A549 (cell line): ENCODE results near the gene SPPL2A. TPM values are rescaled to one million over a fixed set of nuclear protein-coding genes. Genes with fewer than 3 reads are reported as not detected.

Source experiments
- ATAC-seq, 2 experiments: fragments of 200-7000 bp in 1 of 2; fragments of >200 bp in 1 of 2; cut with Nextera tagmentation in 1 of 2; cut with Tn5 transposase in 1 of 2; 3 replicates each; pipeline versions ENCODE4 v1.8.0 to v1.9.1; 2018 to 2020; ENCODE audit warnings: mild to moderate bottlenecking in 1 of 2, moderate library complexity in 1 of 2
- CTCF ChIA-PET: fragments of 300-600 bp; sonication (Branson Sonifier 250); formaldehyde crosslinking; extraction: SDS; loops from one replicate; lab custom pipeline; 2021; ENCODE audit warnings: antibody characterized with exemption, inconsistent platforms; lab: Yijun Ruan, JAX
- POLR2A ChIA-PET: fragments of 350-600 bp; formaldehyde crosslinking; extraction: SDS; loops from one replicate; lab custom pipeline; 2021; ENCODE audit warnings: antibody characterized with exemption, inconsistent platforms; lab: Yijun Ruan, JAX
- DNase-seq, 2 experiments: peaks; one replicate each; pipeline versions ENCODE4 v3.0.0 to v3.0.0-alpha.2; 2011 to 2016; ENCODE audit warnings: low read depth in 1 of 2, low spot score in 1 of 2
- FAIRE-seq: peaks from 2 replicates; lab custom pipeline; 2011; peaks lifted over from hg19 to GRCh38; lab: Jason Lieb, UNC
- H3K27ac ChIP-seq, 2 experiments: fragments of >200 bp; sonication (Bioruptor Twin); formaldehyde crosslinking; 3 replicates each; pipeline ENCODE4 v1.5.1; 2016 to 2017
- H3K4me1 ChIP-seq: fragments of >200 bp; sonication (Bioruptor Twin); formaldehyde crosslinking; 3 replicates; pipeline ENCODE4 v1.6.1; 2016
- H3K4me2 ChIP-seq: fragments of >200 bp; sonication (Bioruptor Twin); formaldehyde crosslinking; 3 replicates; pipeline ENCODE4 v1.6.1; 2016
- H3K4me3 ChIP-seq: fragments of >200 bp; sonication (Bioruptor Twin); formaldehyde crosslinking; 3 replicates; pipeline ENCODE4 v1.5.1; 2016
- H3K9me3 ChIP-seq: fragments of >200 bp; sonication (Bioruptor Twin); formaldehyde crosslinking; 3 replicates; pipeline ENCODE4 v1.6.1; 2016
- BHLHE40 ChIP-seq: IDR thresholded peaks from 2 replicates; pipeline ENCODE4 v1.6.1; 2012; ENCODE audit warnings: low read depth, low read length, inconsistent platforms
- CBX2 ChIP-seq: fragments of 200-600 bp; sonication (generic); IDR thresholded peaks from 2 replicates; pipeline ENCODE4 v1.6.1; 2016; ENCODE audit warnings: low read depth, mild to moderate bottlenecking, borderline replicate concordance
- CHD2 ChIP-seq: fragments of 150-350 bp; IDR thresholded peaks from 2 replicates; pipeline ENCODE4 v1.6.1; 2014; ENCODE audit warnings: low read length; ENCODE audit not compliant: partially characterized antibody
- E2F6 ChIP-seq: IDR thresholded peaks from 2 replicates; pipeline ENCODE4 v1.6.1; 2012; ENCODE audit warnings: low read depth, borderline replicate concordance
- EHMT2 ChIP-seq: fragments of 200-600 bp; sonication (generic); IDR thresholded peaks from 2 replicates; pipeline ENCODE4 v1.6.1; 2016; ENCODE audit warnings: antibody characterized with exemption, low read depth, mild to moderate bottlenecking, moderate library complexity
- EP300 ChIP-seq, 2 experiments: fragments of >200 bp; sonication (Bioruptor Twin); formaldehyde crosslinking; IDR thresholded peaks; 2 replicates in 1 of 2; 3 replicates in 1 of 2; pipeline ENCODE4 v1.6.1; 2016 to 2017
- ESRRA ChIP-seq: fragments of 150-350 bp; IDR thresholded peaks from 2 replicates; pipeline ENCODE4 v1.6.1; 2014; ENCODE audit warnings: mild to moderate bottlenecking, low read length, borderline replicate concordance
- GATA3 ChIP-seq: IDR thresholded peaks from 2 replicates; pipeline ENCODE4 v1.6.1; 2012; ENCODE audit warnings: borderline replicate concordance
- HES2 ChIP-seq: fragments of >200 bp; sonication (Bioruptor Twin); formaldehyde crosslinking; IDR thresholded peaks from 2 replicates; pipeline ENCODE4 v1.6.1; 2016
- HMGXB4 ChIP-seq: fragments of 250-450 bp; sonication (Bioruptor Pico); IDR thresholded peaks from 2 replicates; pipeline ENCODE4 v1.5.0; 2021; ENCODE audit warnings: mild to moderate bottlenecking, moderate library complexity, borderline replicate concordance
- KDM5A ChIP-seq: fragments of 200-600 bp; sonication (generic); IDR thresholded peaks from 2 replicates; pipeline ENCODE4 v1.6.1; 2016; ENCODE audit warnings: antibody characterized with exemption, mild to moderate bottlenecking
- MAX ChIP-seq: IDR thresholded peaks from 2 replicates; pipeline ENCODE4 v1.6.1; 2012
- MYC ChIP-seq: IDR thresholded peaks from 2 replicates; pipeline ENCODE4 v1.6.1; 2012; ENCODE audit warnings: mild to moderate bottlenecking, inconsistent platforms, low read length, improper control_type of control experiment, borderline replicate concordance
- NR3C1 ChIP-seq: fragments of >200 bp; sonication (Bioruptor Twin); formaldehyde crosslinking; IDR thresholded peaks from 3 replicates; pipeline ENCODE4 v1.6.1; 2017
- PBX3 ChIP-seq: IDR thresholded peaks from 2 replicates; pipeline ENCODE4 v1.6.1; 2012
- POLR2A ChIP-seq: IDR thresholded peaks from 2 replicates; pipeline ENCODE4 v1.6.1; 2012; ENCODE audit warnings: mild to moderate bottlenecking, low read length
- POLR2AphosphoS2 ChIP-seq: conservative IDR thresholded peaks from 2 replicates; pipeline ENCODE4 v1.6.1; 2012; ENCODE audit warnings: low read length, improper control_type of control experiment, inconsistent platforms
- RCOR1 ChIP-seq: fragments of 150-350 bp; IDR thresholded peaks from 2 replicates; pipeline ENCODE4 v1.6.1; 2014; ENCODE audit warnings: antibody characterized with exemption, low read length, low read depth
- REST ChIP-seq: fragments of 200-600 bp; sonication (generic); IDR thresholded peaks from 2 replicates; pipeline ENCODE4 v1.6.1; 2016; ENCODE audit warnings: antibody characterized with exemption, mild to moderate bottlenecking, moderate library complexity
- RFX5 ChIP-seq: fragments of 450-650 bp; IDR thresholded peaks from 2 replicates; pipeline ENCODE4 v1.7.1; 2014; ENCODE audit warnings: antibody characterized with exemption, mild to moderate bottlenecking, moderate library complexity
- SREBF2 ChIP-seq: fragments of 450-650 bp; IDR thresholded peaks from 2 replicates; pipeline ENCODE4 v1.6.1; 2014; ENCODE audit warnings: mild to moderate bottlenecking, moderate library complexity
- WGBS: methylation state at CpG from one replicate; pipeline ENCODE4 v1.1.6; 2017; ENCODE audit errors: missing lambda C conversion rate; 5-methylcytosine and 5-hydroxymethylcytosine counted together
- polyA plus RNA-seq, 4 experiments: library from polyadenylated mRNA; depleted of rRNA in 3 of 4; stranded (reverse); fragments of >200 nt; fragmentation: RNase III in 1 of 4; extraction: RNeasy Plus Mini Kit Qiagen cat#74134 plus additional on column Dnase treatment in 1 of 4; gene quantifications; 2 replicates in 3 of 4; 3 replicates in 1 of 4; pipeline ENCODE4 v1.2.3, GENCODE V29; 2011 to 2017

SPPL2A gene
- polyA plus RNA-seq, 2 of the 4 experiments (the other 2 are of a cell fraction) = 87.7 to 138 TPM

GRCh38 chr15:50685976-50686468, 79.5 kb downstream of the SPPL2A start:
- FAIRE-seq = no peak
- WGBS = 2% methylated on average over 29 of the region's 30 CpGs

GRCh38 chr15:50685191-50685975, 80.1 kb downstream of the SPPL2A start:
- H3K27ac ChIP-seq = peak overlapping the region; percentile 85 to 93
- ChIA-PET POLR2A (interaction anchor here (1.1 to 1.9 kb wide), 6 partner anchors 9 to 330 kb away, joined by 4 to 7 read pairs (median 6); partner anchors contain the start of genes GABPB1 and SPPL2A), CTCF (interaction anchor here (1.1 to 3.2 kb wide), 7 partner anchors 9 to 223 kb away, joined by 3 to 15 read pairs (median 5); partner anchors contain the start of gene AP4E1)
- peak in 1 of 2 experiments; percentile 2; a peak in 3 of 6 replicates for ATAC-seq
- FAIRE-seq = no peak
- peak overlapping the region; percentile 71 for H3K4me3 ChIP-seq
- H3K4me1 ChIP-seq = peaks cover 22% of the 10 kb centered on the region
- WGBS = 62% methylated on average over 22 of the region's 22 CpGs
- peak overlapping the region; percentile 69 for H3K4me2 ChIP-seq
- no peaks in the 10 kb centered on the region for H3K9me3 ChIP-seq
- DNase-seq = no peak
- no peak for TF ChIP-seq EHMT2
- no peak for TF ChIP-seq MAX
- no peak for TF ChIP-seq HMGXB4 (CRISPR knock-in tag)
- no peak for TF ChIP-seq CBX2
- TF ChIP-seq NR3C1 = no peak
- no peak for TF ChIP-seq HES2
- TF ChIP-seq REST = no peak
- no peak for TF ChIP-seq PBX3
- TF ChIP-seq RCOR1 = no peak
- TF ChIP-seq ESRRA = no peak
- TF ChIP-seq RFX5 = no peak
- no peak for TF ChIP-seq POLR2A
- TF ChIP-seq KDM5A = no peak
- TF ChIP-seq EP300 (IDR thresholded peaks at IDR 0.05) = no peak
- no peak for TF ChIP-seq SREBF2

More at GRCh38 chr15:50685976-50686468, 79.5 kb downstream of the SPPL2A start:
- peak; percentile 38 to 64 for DNase-seq
- TF ChIP-seq BHLHE40 (no peak), CHD2 (no peak), MAX (no peak), EP300 (IDR thresholded peaks at IDR 0.05) (no peak), MYC (no peak), E2F6 (no peak), HES2 (no peak), PBX3 (0 out of 2 replicates have a peak, but pooled peaks have one; percentile 48), GATA3 (0 out of 2 replicates have a peak, but pooled peaks have one; percentile 10), POLR2AphosphoS2 (no peak)
- TF ChIP-seq, all 56 proteins: peak for 2
- peak; percentile 74 to 82 for ATAC-seq
- no peaks in the 10 kb centered on the region for H3K9me3 ChIP-seq
- H3K4me1 ChIP-seq = peaks cover 22% of the 10 kb centered on the region
- ChIA-PET POLR2A (interaction anchor here (1.1 to 1.9 kb wide), 7 partner anchors 9 to 331 kb away, joined by 3 to 7 read pairs (median 6); partner anchors contain the start of genes GABPB1 and SPPL2A), CTCF (interaction anchor here (1.0 to 3.2 kb wide), 7 partner anchors 10 to 223 kb away, joined by 3 to 15 read pairs (median 5); partner anchors contain the start of gene AP4E1)
- H3K27ac ChIP-seq = peak overlapping the region; percentile 85 to 93
- peak overlapping the region; percentile 71 for H3K4me3 ChIP-seq
- peak overlapping the region; percentile 69 for H3K4me2 ChIP-seq
